Loucy (cell line): ENCODE results near the gene TMEM86B.

Source experiments
- H2AFZ ChIP-seq: fragments of 200-600 bp; sonication (generic); 2 replicates; pipeline ENCODE4 v1.6.0; 2016; ENCODE audit warnings: antibody characterized with exemption, mild to moderate bottlenecking, low read length, moderate library complexity
- H3F3A ChIP-seq: fragments of 200-600 bp; 2 replicates; pipeline ENCODE4 v1.6.0; 2016; ENCODE audit warnings: antibody characterized with exemption, low read depth, mild to moderate bottlenecking
- H3K27me3 ChIP-seq: fragments of 200-600 bp; sonication (generic); 2 replicates; pipeline ENCODE4 v1.6.1; 2014; ENCODE audit warnings: low read length, mild to moderate bottlenecking; ENCODE audit not compliant: insufficient read depth, poor library complexity, severe bottlenecking
- H3K36me3 ChIP-seq: fragments of 200-600 bp; sonication (generic); 2 replicates; pipeline ENCODE4 v1.6.1; 2016; ENCODE audit warnings: low read length; ENCODE audit not compliant: insufficient read depth
- H3K4me1 ChIP-seq: fragments of 200-600 bp; sonication (generic); 2 replicates; pipeline ENCODE4 v1.5.1; 2014; ENCODE audit warnings: low read length, mild to moderate bottlenecking; ENCODE audit not compliant: insufficient read depth, poor library complexity, severe bottlenecking
- H3K4me2 ChIP-seq: fragments of 200-600 bp; sonication (generic); 2 replicates; pipeline ENCODE4 v1.6.0; 2014; ENCODE audit warnings: antibody characterized with exemption, low read length, low read depth, mild to moderate bottlenecking; ENCODE audit not compliant: poor library complexity, severe bottlenecking
- H3K4me3 ChIP-seq: fragments of 200-600 bp; sonication (generic); 2 replicates; pipeline ENCODE4 v1.5.1; 2014; ENCODE audit warnings: low read length, mild to moderate bottlenecking, mixed read lengths; ENCODE audit not compliant: poor library complexity, severe bottlenecking
- H3K79me2 ChIP-seq: fragments of 200-600 bp; sonication (generic); 2 replicates; pipeline ENCODE4 v1.6.1; 2014; ENCODE audit warnings: low read length; ENCODE audit not compliant: insufficient read depth
- H3K9ac ChIP-seq: fragments of 200-600 bp; sonication (generic); 2 replicates; pipeline ENCODE4 v1.6.0; 2014; ENCODE audit warnings: mild to moderate bottlenecking, low read depth, low read length, moderate library complexity; ENCODE audit not compliant: poor library complexity, severe bottlenecking
- H3K9me2 ChIP-seq: fragments of 200-600 bp; sonication (generic); replicated peaks from 2 replicates; pipeline ENCODE4 v1.6.1; 2016; ENCODE audit warnings: low read depth, low read length, mixed read lengths
- H3K9me3 ChIP-seq: fragments of 200-600 bp; sonication (generic); 2 replicates; pipeline ENCODE4 v1.6.1; 2014; ENCODE audit warnings: mild to moderate bottlenecking, antibody characterized with exemption, low read length, low read depth; ENCODE audit not compliant: insufficient read depth
- H4K20me1 ChIP-seq: fragments of 200-600 bp; sonication (generic); 2 replicates; pipeline ENCODE4 v1.6.0; 2014; ENCODE audit warnings: antibody characterized with exemption, low read length, mild to moderate bottlenecking; ENCODE audit not compliant: insufficient read depth, poor library complexity, severe bottlenecking
- EZH2phosphoT487 ChIP-seq: fragments of 200-600 bp; IDR thresholded peaks from 2 replicates; pipeline ENCODE4 v1.6.1; 2018; ENCODE audit warnings: antibody characterized with exemption, mild to moderate bottlenecking, moderate library complexity, borderline replicate concordance
- TF ChIP-seq, protein P1 (sequence below): fragments of 200-600 bp; sonication (generic); conservative IDR thresholded peaks from 2 replicates; pipeline ENCODE4 v1.5.1; 2014; ENCODE audit warnings: mild to moderate bottlenecking, antibody characterized with exemption, low read length

TMEM86B gene

DNA sequence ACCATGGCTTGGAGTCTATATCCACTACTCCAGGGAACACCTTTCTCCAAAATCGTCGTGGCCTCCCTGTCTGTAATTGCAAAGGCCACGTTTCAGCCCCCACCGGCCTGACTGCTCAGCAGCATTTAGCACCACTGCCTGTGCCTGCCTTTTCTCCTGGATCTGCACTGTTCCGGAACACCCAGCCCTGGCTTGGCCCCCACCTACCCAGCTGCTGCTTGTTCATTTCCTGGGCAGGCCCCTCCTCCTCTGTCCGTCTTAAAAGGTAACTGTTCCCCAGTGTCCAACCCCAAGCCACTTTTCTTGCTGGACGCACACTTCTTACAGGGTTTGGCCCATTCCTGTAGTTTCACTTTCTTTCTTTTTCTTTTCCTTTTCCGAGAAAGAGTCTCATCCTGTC lies 39.9 kb downstream of the TMEM86B start:
- no peak overlapping the region for H3K4me3 ChIP-seq
- H3K27me3 ChIP-seq: no peaks in the 10 kb centered on the region
- no peak overlapping the region for H3K4me2 ChIP-seq
- TF ChIP-seq EZH2phosphoT487: no peak
- TF ChIP-seq, protein P1, sequence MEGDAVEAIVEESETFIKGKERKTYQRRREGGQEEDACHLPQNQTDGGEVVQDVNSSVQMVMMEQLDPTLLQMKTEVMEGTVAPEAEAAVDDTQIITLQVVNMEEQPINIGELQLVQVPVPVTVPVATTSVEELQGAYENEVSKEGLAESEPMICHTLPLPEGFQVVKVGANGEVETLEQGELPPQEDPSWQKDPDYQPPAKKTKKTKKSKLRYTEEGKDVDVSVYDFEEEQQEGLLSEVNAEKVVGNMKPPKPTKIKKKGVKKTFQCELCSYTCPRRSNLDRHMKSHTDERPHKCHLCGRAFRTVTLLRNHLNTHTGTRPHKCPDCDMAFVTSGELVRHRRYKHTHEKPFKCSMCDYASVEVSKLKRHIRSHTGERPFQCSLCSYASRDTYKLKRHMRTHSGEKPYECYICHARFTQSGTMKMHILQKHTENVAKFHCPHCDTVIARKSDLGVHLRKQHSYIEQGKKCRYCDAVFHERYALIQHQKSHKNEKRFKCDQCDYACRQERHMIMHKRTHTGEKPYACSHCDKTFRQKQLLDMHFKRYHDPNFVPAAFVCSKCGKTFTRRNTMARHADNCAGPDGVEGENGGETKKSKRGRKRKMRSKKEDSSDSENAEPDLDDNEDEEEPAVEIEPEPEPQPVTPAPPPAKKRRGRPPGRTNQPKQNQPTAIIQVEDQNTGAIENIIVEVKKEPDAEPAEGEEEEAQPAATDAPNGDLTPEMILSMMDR: no peak
- no peaks in the 10 kb centered on the region for H3K9me2 ChIP-seq
- H3K36me3 ChIP-seq: no peaks in the 10 kb centered on the region
- no peaks in the 10 kb centered on the region for H4K20me1 ChIP-seq
- H3K4me1 ChIP-seq: no peaks in the 10 kb centered on the region
- no peaks in the 10 kb centered on the region for H3F3A ChIP-seq
- no peaks in the 10 kb centered on the region for H3K79me2 ChIP-seq
- H3K9me3 ChIP-seq: no peaks in the 10 kb centered on the region
- H3K9ac ChIP-seq: no peak overlapping the region
- no peak overlapping the region for H2AFZ ChIP-seq

DNA sequence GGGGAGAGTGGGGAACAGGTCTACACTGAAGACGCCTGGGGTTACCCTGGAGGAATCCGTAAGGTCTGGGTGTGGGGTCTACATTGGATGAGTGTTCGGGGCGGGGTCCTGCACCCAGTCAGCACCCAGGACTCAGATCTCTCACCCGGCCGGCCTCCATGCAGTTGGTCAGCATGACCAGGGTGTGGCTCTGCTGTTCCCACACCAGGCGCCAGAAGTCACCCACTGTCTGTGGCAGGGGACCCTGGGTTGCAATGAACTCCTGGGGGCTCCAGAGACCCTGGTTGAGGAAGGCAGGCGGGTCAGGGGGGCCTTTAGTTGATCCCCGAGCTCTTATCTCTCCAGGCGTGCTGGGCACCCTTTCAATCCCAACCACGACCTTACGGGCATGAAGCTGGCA lies 42.5 kb downstream of the TMEM86B start:
- no peak overlapping the region for H2AFZ ChIP-seq
- no peaks in the 10 kb centered on the region for H3K4me1 ChIP-seq
- no peaks in the 10 kb centered on the region for H3K27me3 ChIP-seq
- H3K4me3 ChIP-seq: no peak overlapping the region
- no peaks in the 10 kb centered on the region for H4K20me1 ChIP-seq
- no peak overlapping the region for H3K9ac ChIP-seq
- H3K9me2 ChIP-seq: no peaks in the 10 kb centered on the region
- no peaks in the 10 kb centered on the region for H3F3A ChIP-seq
- no peak overlapping the region for H3K4me2 ChIP-seq
- no peaks in the 10 kb centered on the region for H3K36me3 ChIP-seq
- H3K9me3 ChIP-seq: no peaks in the 10 kb centered on the region
- no peaks in the 10 kb centered on the region for H3K79me2 ChIP-seq
- TF ChIP-seq EZH2phosphoT487: no peak
- TF ChIP-seq, protein P1: no peak

DNA sequence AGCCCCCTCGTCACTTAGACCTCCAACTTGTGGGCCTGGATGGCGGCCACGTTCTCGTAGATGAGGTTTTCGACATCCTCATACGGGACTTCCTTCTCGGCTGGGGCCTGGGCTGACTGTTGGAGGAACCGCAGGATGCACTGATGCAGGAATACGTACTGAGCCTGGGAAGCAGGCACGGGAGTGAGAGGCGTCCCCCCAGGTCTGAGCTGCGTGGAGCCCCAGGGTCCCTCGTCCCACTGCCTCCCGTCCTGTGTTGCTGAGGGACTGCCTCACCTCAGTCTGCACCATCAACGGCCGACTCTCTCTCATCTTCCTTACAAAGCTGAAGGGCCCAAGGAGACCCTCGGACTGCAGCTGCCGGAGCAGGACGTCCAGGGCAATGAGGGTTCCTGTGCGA lies 46.8 kb downstream of the TMEM86B start:
- no peaks in the 10 kb centered on the region for H3K9me3 ChIP-seq
- no peaks in the 10 kb centered on the region for H3K36me3 ChIP-seq
- H3K79me2 ChIP-seq: no peaks in the 10 kb centered on the region
- H3K4me2 ChIP-seq: no peak overlapping the region
- no peaks in the 10 kb centered on the region for H3F3A ChIP-seq
- no peak for TF ChIP-seq EZH2phosphoT487
- TF ChIP-seq, protein P1: no peak
- H3K4me1 ChIP-seq: peaks cover 7% of the 10 kb centered on the region
- H3K27me3 ChIP-seq: no peaks in the 10 kb centered on the region
- no peak overlapping the region for H3K9ac ChIP-seq
- H2AFZ ChIP-seq: no peak overlapping the region
- H3K9me2 ChIP-seq: no peaks in the 10 kb centered on the region
- H3K4me3 ChIP-seq: no peak overlapping the region
- H4K20me1 ChIP-seq: no peaks in the 10 kb centered on the region
